Skeletal muscle satellite cell (primary cell): ENCODE measurements around the gene DNAH8.

ENCODE experiments used
- H3K27me3 ChIP-seq: 2 replicates; pipeline ENCODE4 v1.7.0; 2013; ENCODE audit warnings: low read length; ENCODE audit not compliant: control insufficient read depth, insufficient read depth
- H3K36me3 ChIP-seq: 2 replicates; pipeline ENCODE4 v1.7.0; 2013; ENCODE audit warnings: mild to moderate bottlenecking, control low read depth, low read length; ENCODE audit not compliant: insufficient read depth
- H3K4me1 ChIP-seq: 2 replicates; pipeline ENCODE4 v1.7.0; 2013; ENCODE audit warnings: low read length; ENCODE audit not compliant: control insufficient read depth, insufficient read depth
- H3K4me2 ChIP-seq: 2 replicates; pipeline ENCODE4 v1.7.0; 2013; ENCODE audit warnings: mild to moderate bottlenecking, low read length
- H3K4me3 ChIP-seq: 2 replicates; pipeline ENCODE4 v1.7.0; 2013; ENCODE audit warnings: low read length
- H3K9ac ChIP-seq: 2 replicates; pipeline ENCODE4 v1.7.0; 2013; ENCODE audit warnings: mild to moderate bottlenecking, low read depth, low read length, moderate library complexity
- H3K9me3 ChIP-seq: replicated peaks from 2 replicates; pipeline ENCODE4 v1.7.0; 2013; ENCODE audit warnings: mild to moderate bottlenecking, control low read depth, low read length

DNAH8 gene

DNA sequence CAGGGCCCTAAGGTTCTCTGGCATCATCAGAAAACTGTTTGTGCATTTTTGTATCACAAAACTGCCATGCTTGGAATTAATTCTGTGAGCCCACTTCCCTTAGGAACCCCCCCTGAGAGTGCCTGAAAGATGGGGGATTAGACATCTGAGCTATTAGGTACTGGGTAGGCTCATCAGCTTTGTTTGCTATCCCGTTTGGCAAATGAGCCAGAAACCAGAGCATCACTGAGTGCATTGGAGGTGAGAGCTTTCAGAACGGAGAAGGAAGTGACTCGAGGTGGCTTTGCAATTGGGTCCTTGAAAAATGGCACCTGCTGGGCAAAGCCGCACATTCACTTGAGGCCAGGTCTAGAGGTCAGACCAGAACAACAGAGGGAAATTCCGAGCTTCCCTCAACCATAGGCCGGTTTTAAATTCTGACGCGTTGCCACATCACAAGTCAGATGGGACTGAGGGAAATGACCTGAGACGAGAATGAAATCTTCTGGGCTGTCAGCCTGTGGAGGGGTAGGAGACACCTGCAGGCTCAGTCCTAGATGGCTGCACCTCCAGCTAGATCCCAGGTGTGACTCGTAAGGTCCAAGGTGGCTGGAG lies 325.1 kb downstream of the DNAH8 start:
- Histone ChIP-seq H3K4me1 (no peaks in the 10 kb centered on the region), H3K4me3 (no peak overlapping the region), H3K4me2 (no peak overlapping the region), H3K9ac (no peak overlapping the region), H3K9me3 (no peaks in the 10 kb centered on the region), H3K27me3 (peaks cover 15% of the 10 kb centered on the region), H3K36me3 (no peaks in the 10 kb centered on the region)

DNA sequence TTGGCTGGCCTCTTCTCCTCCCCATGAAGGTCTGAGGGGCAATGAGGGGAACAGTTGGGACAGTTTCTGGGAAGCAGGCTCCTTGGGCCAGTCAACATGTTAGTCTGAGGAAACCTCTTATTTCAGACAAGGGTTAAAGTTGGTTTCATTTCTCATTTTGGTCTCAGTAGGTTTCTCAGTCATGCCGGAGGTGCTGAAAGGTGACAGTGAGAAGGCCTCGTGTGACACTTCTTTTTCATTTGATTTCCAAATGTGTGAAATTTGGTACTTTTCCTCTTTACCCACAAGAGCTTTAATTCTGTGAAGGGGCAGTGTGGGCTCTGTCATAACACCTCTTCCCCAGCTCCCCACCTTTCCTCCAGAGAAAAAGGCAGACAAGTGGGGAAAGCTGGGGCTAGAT lies 326.0 kb downstream of the DNAH8 start:
- peaks cover 9% of the 10 kb centered on the region for H3K27me3 ChIP-seq
- no peak overlapping the region for H3K4me3 ChIP-seq

DNA sequence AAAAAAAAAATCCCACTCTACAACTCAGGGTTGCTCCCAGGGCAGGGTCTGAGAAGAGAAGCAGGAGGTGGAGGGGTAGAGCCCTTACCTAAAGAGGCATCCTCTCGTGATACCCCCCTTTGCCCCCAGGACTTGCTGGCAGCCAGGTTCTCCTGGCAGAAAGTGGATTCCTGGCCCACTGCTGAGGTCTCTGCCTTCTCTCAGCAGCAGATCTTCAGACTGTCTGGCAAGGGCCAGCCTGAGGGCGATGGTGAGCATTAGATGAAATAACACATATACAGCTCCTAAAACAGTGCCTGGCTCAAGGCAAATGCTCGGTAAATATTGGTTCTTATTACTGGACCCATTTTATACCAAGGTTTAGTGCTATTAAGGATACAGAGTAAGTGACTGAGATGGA lies 328.7 kb downstream of the DNAH8 start:
- Histone ChIP-seq H3K36me3 (no peaks in the 10 kb centered on the region), H3K4me2 (no peak overlapping the region), H3K27me3 (peaks cover 18% of the 10 kb centered on the region), H3K9ac (no peak overlapping the region), H3K9me3 (no peaks in the 10 kb centered on the region), H3K4me1 (no peaks in the 10 kb centered on the region), H3K4me3 (no peak overlapping the region)

More for the DNA sequence above, 326.0 kb downstream of the DNAH8 start:
- H3K9ac ChIP-seq: no peak overlapping the region
- no peaks in the 10 kb centered on the region for H3K36me3 ChIP-seq
- no peaks in the 10 kb centered on the region for H3K4me1 ChIP-seq
- H3K4me2 ChIP-seq: no peak overlapping the region
- no peaks in the 10 kb centered on the region for H3K9me3 ChIP-seq

DNA sequence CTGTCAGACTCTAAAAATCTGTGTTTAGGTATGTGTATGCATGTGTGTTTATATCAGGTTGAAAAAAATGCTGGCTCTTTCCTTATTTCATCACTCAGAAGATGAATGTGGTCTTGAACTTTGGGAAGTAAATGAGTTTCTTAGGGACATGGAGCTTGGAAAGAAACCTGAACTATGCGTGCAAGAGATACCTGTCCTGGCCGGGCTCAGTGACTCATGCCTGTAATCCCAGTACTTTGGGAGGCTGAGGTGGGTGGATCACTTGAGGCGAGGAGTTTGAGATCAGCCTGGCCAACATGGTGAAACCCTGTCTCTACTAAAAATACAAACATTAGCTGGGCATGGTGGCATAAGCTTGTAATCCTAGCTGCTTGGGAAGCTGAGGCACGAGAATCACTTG lies 329.1 kb downstream of the DNAH8 start:
- Histone ChIP-seq H3K4me3 (no peak overlapping the region), H3K4me1 (no peaks in the 10 kb centered on the region), H3K4me2 (no peak overlapping the region)

DNA sequence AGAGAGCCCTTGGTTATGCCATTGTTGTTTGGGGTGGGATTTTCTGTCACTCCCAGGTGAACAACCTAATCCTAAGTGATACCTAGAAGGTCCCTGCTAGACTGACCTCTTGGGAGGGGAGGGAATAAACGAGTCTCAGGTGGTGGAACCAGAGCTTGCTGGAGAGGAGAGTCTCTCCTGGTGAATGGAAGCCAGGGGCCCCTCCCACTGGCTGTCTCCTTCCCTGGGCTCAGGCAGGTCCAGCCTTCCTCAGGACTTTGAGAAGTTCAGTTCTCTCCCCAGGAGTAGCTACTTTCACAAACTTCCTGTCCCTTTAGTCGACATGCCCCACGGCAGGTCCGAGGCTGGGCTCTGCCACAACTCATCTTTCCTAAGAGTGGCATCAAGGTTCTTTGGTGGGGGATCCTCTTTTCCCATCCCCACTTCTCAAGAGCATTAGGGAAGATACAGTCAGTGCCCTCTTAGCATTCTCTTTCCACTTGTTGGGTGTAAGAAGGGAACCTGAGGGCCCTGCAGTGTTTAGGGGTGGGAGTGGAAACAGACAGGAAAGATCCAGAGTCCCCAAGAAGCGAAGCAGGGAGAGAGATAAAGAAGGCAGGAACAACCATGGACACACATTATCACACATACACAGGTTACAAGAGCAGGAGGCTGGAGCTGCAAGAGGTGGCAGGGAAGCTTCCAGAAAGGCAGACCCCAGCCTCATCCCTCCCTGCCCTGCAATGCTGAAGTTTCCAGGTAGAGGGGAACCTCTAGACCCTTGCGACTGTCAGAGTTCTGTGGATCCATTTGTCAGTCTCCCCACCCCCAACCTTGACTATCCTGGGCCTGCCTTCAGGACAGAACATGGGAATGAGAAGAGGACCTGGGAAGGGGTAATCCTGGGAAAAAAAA lies 332.6 kb downstream of the DNAH8 start:
- Histone ChIP-seq H3K4me2 (no peak overlapping the region), H3K4me3 (no peak overlapping the region), H3K4me1 (no peaks in the 10 kb centered on the region), H3K27me3 (peaks cover 42% of the 10 kb centered on the region), H3K36me3 (no peaks in the 10 kb centered on the region), H3K9me3 (no peaks in the 10 kb centered on the region), H3K9ac (no peak overlapping the region)

More for the DNA sequence above, 329.1 kb downstream of the DNAH8 start:
- Histone ChIP-seq H3K9me3 (no peaks in the 10 kb centered on the region), H3K27me3 (peaks cover 19% of the 10 kb centered on the region), H3K36me3 (no peaks in the 10 kb centered on the region), H3K9ac (no peak overlapping the region)

DNA sequence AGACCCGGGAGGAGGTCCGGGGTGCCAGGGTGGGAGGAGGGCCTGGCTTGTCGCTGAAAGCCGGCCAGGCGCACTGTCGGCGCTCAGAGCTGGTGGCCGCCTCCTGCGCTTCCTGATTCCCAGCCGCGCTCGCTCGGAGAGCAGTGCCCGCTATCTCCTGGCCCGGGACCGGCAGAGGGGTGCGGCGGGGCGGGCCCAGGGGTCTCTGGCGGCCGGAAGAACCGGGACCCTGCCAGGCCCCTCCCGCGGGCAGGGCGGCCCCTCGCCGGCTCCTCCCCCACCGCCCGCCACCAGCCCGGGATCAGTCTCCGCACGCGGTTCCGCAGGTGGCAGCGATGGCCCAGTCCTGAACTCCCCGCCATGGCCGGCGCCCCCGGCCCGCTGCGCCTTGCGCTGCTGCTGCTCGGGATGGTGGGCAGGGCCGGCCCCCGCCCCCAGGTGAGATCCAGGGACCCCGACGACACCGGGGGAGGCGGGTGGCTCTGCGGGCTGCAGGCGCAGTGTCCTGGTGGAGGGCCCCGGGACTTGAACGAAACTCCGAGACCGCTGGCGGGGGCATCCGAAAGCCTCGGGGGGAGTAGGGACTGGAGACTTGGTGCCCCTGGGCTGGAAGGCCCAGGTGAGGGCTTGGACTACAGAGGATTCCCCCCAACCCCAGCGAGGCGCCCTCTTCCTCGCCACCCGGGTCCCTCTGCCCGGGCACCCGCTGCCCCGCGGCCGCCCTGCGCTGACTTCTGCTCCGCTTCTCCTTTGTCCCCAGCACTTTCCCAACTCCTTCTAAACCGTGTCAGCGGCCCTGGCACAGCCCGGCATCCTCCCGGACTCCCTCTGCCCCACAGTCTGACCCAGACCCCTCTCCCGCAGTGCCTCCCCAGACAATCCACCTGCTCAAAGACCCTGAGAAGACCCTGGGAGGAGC lies 333.6 kb downstream of the DNAH8 start, which contains the start of gene GLP1R:
GLP1R (plus strand) TSS at position 301 of the 919 bp plus-strand sequence; CDS start at position 361, 60 bp downstream.
- Histone ChIP-seq H3K4me2 (no peak within 1 kb of the TSS), H3K4me1 (no peaks in the 10 kb centered on the region), H3K9me3 (no peaks in the 10 kb centered on the region), H3K36me3 (no peaks in the 10 kb centered on the region), H3K4me3 (no peak within 1 kb of the TSS), H3K27me3 (peaks cover 42% of the 10 kb centered on the region), H3K9ac (no peak within 1 kb of the TSS)

DNA sequence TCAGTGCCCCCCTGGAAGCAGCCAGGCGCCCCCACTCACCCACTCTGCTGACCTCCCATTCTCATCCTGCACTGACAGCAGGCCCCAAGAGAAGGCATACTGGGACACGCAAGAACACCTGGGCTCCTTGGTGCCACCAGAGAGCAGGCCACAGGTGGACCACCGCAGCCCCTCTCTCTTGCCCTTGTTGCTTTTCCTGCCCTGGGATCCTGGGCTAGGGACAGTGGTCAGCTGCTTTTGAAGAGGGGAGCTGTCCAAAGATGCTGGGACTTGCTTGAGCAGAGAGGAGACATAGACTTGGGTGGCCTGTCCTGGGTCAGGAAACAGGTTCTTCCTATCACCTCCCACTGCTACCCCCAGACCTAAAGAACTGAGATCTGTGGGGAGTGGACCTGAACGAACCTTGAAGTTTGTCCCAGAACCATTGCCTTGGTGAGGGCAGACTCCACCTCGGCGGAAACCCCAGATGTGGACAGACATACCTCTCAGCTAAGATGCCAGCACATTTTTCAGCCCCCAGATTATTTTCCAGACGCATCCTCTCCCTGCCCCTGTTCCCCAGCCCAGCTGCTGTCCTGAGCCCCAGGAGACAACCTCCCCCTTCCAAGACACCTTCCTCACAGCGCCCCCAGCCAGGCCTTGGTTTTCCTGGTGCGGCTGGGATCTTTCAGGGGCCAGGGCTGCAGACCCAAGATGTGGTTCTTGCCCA lies 334.6 kb downstream of the DNAH8 start:
- Histone ChIP-seq H3K27me3 (peaks cover 42% of the 10 kb centered on the region), H3K4me2 (no peak overlapping the region), H3K4me3 (no peak overlapping the region), H3K36me3 (no peaks in the 10 kb centered on the region), H3K9ac (no peak overlapping the region), H3K4me1 (no peaks in the 10 kb centered on the region), H3K9me3 (no peaks in the 10 kb centered on the region)

DNA sequence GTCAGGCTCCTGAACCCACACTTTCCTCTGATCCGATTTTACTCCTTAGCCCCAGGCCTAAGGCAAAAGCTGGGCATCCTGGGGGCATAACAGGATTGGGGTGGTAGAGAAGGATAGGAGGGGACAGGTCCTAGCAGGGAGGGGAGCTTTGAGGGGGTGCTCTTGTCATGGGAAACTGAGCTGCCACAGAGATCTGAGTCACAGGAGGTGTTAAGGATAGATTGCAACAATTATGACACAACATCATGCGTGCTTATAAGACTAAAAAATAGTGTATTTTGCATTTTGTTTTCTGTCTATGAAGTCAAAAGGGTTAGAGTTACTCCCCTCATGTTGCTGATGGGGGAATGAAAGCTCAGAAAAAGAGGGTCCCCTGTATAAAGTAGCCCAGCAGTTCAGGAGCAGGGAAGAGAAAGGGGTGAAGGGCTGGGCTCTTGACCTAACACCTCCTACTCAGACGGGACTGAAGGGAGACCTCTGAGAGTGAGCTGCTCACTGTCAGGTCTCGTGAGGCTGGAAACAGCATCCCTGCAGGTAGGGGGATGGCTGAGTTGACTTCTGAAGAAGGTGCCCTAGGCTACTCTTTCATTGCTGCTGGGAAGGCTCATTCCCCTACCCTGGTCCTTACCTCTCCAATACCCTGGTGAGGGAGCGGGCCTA lies 335.5 kb downstream of the DNAH8 start:
- peaks cover 42% of the 10 kb centered on the region for H3K27me3 ChIP-seq
- no peaks in the 10 kb centered on the region for H3K4me1 ChIP-seq
- no peak overlapping the region for H3K4me2 ChIP-seq
- no peaks in the 10 kb centered on the region for H3K36me3 ChIP-seq
- no peaks in the 10 kb centered on the region for H3K9me3 ChIP-seq
- no peak overlapping the region for H3K4me3 ChIP-seq
- H3K9ac ChIP-seq: no peak overlapping the region

DNA sequence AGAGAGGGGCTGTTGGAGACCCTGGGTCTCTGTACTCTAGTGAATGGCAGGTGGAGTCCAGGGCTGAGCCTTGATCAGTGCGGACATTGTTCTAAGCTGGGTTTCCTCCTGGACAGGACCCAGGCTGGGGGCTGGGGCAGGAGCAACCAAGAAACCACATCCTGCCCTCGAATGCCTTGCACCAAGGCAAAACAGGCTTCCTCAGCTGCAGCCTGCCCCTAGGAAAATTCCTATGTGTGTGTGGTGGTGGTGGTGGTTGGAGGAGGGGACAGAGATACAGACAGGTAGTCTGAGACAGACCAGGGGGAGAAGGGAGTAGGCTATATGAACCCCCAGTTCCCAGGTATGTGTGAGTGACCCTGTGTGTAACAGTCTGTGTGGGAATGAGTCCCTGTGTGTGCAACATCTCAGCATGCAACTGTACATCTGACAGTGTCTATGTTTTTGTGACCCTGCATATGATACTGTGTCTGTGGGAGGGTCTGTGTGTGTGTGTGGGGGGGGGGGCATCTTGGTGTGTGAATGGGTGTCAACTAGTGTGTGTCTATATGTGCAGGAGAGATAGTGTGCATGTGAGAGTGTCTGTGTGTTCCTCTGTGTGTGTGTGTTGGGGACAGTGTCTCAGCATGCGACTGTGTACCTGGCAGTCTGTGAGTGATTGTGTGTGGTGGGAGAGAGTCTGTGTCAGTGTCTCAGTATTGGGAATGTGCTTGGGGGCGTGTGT lies 336.4 kb downstream of the DNAH8 start:
- no peak overlapping the region for H3K9ac ChIP-seq
- no peaks in the 10 kb centered on the region for H3K9me3 ChIP-seq
- H3K4me2 ChIP-seq: no peak overlapping the region
- no peaks in the 10 kb centered on the region for H3K36me3 ChIP-seq
- H3K4me3 ChIP-seq: no peak overlapping the region
- H3K27me3 ChIP-seq: peaks cover 42% of the 10 kb centered on the region
- H3K4me1 ChIP-seq: no peaks in the 10 kb centered on the region

DNA sequence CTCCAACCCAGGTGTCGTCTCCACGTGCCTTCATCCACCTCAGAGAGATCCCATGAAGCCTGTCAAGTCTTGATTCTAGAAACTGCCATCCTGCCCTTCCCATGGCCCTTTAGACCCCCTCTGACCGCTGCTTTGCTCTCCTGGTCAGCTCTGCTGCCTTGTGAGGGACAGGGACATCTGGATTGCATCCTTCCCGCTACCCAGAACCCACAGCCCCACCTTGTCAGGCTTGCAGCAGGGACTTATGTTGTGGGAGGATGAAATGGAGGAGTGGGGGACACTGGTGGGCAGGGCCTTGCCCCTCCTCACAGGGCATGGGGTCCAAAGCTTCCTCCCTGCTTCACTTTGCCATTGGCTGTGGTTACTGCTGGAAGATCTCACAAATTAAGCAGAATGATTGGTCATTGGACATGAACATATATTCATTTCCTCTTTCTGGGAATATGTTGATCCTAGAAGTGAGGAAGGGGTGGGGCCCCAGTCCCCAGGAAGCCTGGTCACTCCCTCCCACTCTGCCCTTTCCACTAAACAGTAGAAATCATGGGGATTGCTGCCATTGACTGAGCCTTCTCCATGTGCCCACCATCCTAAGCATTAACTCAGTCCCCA lies 338.0 kb downstream of the DNAH8 start:
- H3K9ac ChIP-seq: no peak overlapping the region
- H3K9me3 ChIP-seq: no peaks in the 10 kb centered on the region
- H3K4me3 ChIP-seq: no peak overlapping the region
- H3K4me2 ChIP-seq: no peak overlapping the region
- H3K36me3 ChIP-seq: no peaks in the 10 kb centered on the region
- peaks cover 27% of the 10 kb centered on the region for H3K27me3 ChIP-seq
- no peaks in the 10 kb centered on the region for H3K4me1 ChIP-seq
